Stomach (tissue), 9 donors: ENCODE results near the gene RNF11. TPM values are rescaled to one million over a fixed set of nuclear protein-coding genes. Genes with fewer than 3 reads are reported as not detected.

ENCODE experiments used
- DNase-seq, 2 donors: peaks; one replicate each; pipeline versions ENCODE4 v3.0.0 to v3.0.0-alpha.2; 2013 to 2019
- H3K27ac ChIP-seq, 5 donors: fragments of 200-600 bp in 4 of 5; sonication (generic) in 4 of 5; one replicate each; pipeline ENCODE4 v1.5.1; 2013 to 2019; ENCODE audit warnings: mild to moderate bottlenecking in 1 of 5, moderate library complexity in 1 of 5
- H3K27me3 ChIP-seq, 3 donors: fragments of 200-600 bp; sonication (generic); one replicate each; pipeline ENCODE4 v1.5.1; 2017 to 2019; ENCODE audit warnings: mixed run types in 1 of 3
- H3K36me3 ChIP-seq, 4 donors: fragments of 200-600 bp; sonication (generic); 1 replicate in 3 of 4; 2 replicates in 1 of 4; pipeline ENCODE4 v1.5.1; 2016 to 2019
- H3K4me1 ChIP-seq, 4 donors: fragments of 200-600 bp; sonication (generic); one replicate each; pipeline ENCODE4 v1.5.1; 2016 to 2019
- H3K4me3 ChIP-seq, 4 donors: fragments of 200-600 bp; sonication (generic) in 3 of 4; one replicate each; pipeline ENCODE4 v1.5.1; 2016 to 2019; ENCODE audit warnings: mild to moderate bottlenecking in 1 of 4
- H3K9me3 ChIP-seq, 4 donors: fragments of 200-600 bp; sonication (generic); one replicate each; pipeline ENCODE4 v1.5.1; 2016 to 2019
- EP300 ChIP-seq: sonication (generic); formaldehyde crosslinking; IDR thresholded peaks from one replicate; pipeline ENCODE4 v1.6.1; 2017; ENCODE audit warnings: antibody characterized with exemption
- POLR2A ChIP-seq, 4 donors: fragments of 450-650 bp; IDR thresholded peaks; one replicate each; pipeline ENCODE4 v1.6.1; 2016; ENCODE audit warnings: antibody characterized with exemption in 4 of 4, control low read depth in 2 of 4, mild to moderate bottlenecking in 1 of 4, moderate library complexity in 1 of 4
- POLR2AphosphoS5 ChIP-seq, 3 donors: sonication (generic); formaldehyde crosslinking; IDR thresholded peaks; one replicate each; pipeline ENCODE4 v1.6.1; 2016; ENCODE audit warnings: antibody characterized with exemption in 3 of 3
- WGBS, 5 donors: extraction: QIAGEN DNeasy Blood & Tissue Kit in 3 of 5; methylation state at CpG; one replicate each; pipeline versions ENCODE4 v1.1.5 to v1.1.7; 2013 to 2018; 5-methylcytosine and 5-hydroxymethylcytosine counted together
- intact Hi-C: fragments of 100-400 bp; cut with DNase I; formaldehyde crosslinking; loops from one replicate; pipeline ENCODE4 v1.15.1; 2023; ENCODE audit warnings: low total_unique reads
- polyA plus RNA-seq, 3 donors: library from polyadenylated mRNA; stranded (reverse); fragments of 200-250 nt; gene quantifications; one replicate each; pipeline ENCODE4 v1.2.3, GENCODE V29; 2013
- total RNA-seq, 5 donors: library from RNA; depleted of rRNA; stranded (reverse); fragments of >200 nt; gene quantifications; one replicate each; pipeline versions ENCODE4 v1.1.0 to v1.2.3, GENCODE V29; 2014 to 2016
- TF ChIP-seq, protein P1 (sequence below), 7 experiments: fragments of 450-650 bp in 4 of 7; fragments of 200-600 bp in 3 of 7; sonication (generic) in 3 of 7; IDR thresholded peaks; one replicate each; pipeline ENCODE4 v1.5.1; 2016 to 2019; ENCODE audit warnings: antibody characterized with exemption in 7 of 7, control low read depth in 2 of 7, mild to moderate bottlenecking in 1 of 7
- donor health status: healthy with polysubstance abuse.
- donor health status: Bipolar disorder and iron deficiency.
- donor health status: healthy.

RNF11 gene
- total and polyA plus RNA-seq, 8 donors = 34.6 to 120 (median 74.4) TPM

DNA sequence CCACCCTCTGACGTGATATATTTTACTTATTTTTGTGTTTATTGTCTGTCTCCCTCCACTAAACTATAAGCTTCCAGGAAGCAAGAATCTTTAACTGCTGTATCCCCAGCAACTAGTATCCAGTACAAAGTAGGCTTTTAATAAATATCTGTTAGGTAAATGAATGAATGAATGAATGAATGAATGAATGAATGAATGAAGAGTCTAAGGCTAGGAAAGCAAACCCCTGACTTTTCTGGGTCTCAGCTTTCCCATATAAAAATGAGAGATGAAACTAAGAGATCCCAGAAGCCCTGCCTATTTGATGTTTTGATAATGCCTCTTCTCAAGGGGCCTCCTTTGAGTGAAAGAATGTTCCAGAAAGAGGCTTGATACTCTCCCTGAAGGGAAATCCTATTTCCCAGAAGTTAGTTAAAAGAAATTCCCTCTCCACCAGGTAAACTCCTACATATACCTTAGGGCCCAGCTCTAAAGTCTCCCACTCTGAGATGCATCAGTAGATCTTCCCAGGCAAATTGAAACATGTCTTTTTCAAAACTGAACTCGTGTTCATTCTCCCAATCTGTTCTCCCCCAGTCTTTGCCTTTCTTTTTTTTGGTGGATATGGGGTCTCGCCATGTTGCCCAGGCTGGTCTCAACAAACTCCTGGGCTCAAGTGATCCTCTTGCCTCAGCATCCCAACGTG is 86.5 kb downstream of the RNF11 start:
- no peak for DNase-seq
- Histone ChIP-seq H3K4me1 (no peaks in the 10 kb centered on the region), H3K4me3 (no peak overlapping the region), H3K27ac (no peak overlapping the region), H3K9me3 (no peaks in the 10 kb centered on the region), H3K36me3 (peaks cover 0 to 4% (median 0%) of the 10 kb centered on the region in 4 donors), H3K27me3 (no peaks in the 10 kb centered on the region)
- WGBS, 5 donors = 86 to 93% (median 91%) methylated on average over 4 of the region's 4 CpGs
- intact Hi-C loops = no loop called here
- TF ChIP-seq EP300 (no peak), POLR2AphosphoS5 (IDR thresholded peaks at IDR 0.05) (no peak), POLR2A (IDR thresholded peaks at IDR 0.05) (no peak)
- TF ChIP-seq, protein P1, sequence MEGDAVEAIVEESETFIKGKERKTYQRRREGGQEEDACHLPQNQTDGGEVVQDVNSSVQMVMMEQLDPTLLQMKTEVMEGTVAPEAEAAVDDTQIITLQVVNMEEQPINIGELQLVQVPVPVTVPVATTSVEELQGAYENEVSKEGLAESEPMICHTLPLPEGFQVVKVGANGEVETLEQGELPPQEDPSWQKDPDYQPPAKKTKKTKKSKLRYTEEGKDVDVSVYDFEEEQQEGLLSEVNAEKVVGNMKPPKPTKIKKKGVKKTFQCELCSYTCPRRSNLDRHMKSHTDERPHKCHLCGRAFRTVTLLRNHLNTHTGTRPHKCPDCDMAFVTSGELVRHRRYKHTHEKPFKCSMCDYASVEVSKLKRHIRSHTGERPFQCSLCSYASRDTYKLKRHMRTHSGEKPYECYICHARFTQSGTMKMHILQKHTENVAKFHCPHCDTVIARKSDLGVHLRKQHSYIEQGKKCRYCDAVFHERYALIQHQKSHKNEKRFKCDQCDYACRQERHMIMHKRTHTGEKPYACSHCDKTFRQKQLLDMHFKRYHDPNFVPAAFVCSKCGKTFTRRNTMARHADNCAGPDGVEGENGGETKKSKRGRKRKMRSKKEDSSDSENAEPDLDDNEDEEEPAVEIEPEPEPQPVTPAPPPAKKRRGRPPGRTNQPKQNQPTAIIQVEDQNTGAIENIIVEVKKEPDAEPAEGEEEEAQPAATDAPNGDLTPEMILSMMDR (IDR thresholded peaks at IDR 0.05) = no peak

Other genes starting within 250 kb of the RNF11 start
- not detected for gene C1orf185, start 134.0 kb upstream of the RNF11 start, total RNA-seq
- gene C1orf185, start 134.0 kb upstream of the RNF11 start, polyA plus RNA-seq = not detected
- gene TTC39A, start 94.3 kb downstream of the RNF11 start, total RNA-seq = 100 to 1,000 TPM in 1 of 5 donors, 10 to 100 TPM in 4; 19.3 to 159 (median 33.6) TPM
- gene TTC39A, start 94.3 kb downstream of the RNF11 start, polyA plus RNA-seq = 10 to 100 TPM in 2 of 3 donors, 1 to 10 TPM in 1; 8.3 to 59.3 (median 21.6) TPM